G401.6 (cell line): ENCODE data around the gene AGBL5.

Experiments used
- FAIRE-seq: peaks from 2 replicates; lab custom pipeline; 2012; peaks lifted over from hg19 to GRCh38; lab: Jason Lieb, UNC

The AGBL5 gene

GRCh38 chr2:27023740-27024139, 27.7 kb upstream of the AGBL5 start:
- no peak for FAIRE-seq

- no peak for FAIRE-seq
Observed at GRCh38 chr2:27024188-27024587, 27.3 kb upstream of the AGBL5 start.

GRCh38 chr2:27024812-27025211, 26.7 kb upstream of the AGBL5 start:
- FAIRE-seq, result no peak

- no peak for FAIRE-seq
Observed at GRCh38 chr2:27025281-27025800, 26.1 kb upstream of the AGBL5 start.

DNA sequence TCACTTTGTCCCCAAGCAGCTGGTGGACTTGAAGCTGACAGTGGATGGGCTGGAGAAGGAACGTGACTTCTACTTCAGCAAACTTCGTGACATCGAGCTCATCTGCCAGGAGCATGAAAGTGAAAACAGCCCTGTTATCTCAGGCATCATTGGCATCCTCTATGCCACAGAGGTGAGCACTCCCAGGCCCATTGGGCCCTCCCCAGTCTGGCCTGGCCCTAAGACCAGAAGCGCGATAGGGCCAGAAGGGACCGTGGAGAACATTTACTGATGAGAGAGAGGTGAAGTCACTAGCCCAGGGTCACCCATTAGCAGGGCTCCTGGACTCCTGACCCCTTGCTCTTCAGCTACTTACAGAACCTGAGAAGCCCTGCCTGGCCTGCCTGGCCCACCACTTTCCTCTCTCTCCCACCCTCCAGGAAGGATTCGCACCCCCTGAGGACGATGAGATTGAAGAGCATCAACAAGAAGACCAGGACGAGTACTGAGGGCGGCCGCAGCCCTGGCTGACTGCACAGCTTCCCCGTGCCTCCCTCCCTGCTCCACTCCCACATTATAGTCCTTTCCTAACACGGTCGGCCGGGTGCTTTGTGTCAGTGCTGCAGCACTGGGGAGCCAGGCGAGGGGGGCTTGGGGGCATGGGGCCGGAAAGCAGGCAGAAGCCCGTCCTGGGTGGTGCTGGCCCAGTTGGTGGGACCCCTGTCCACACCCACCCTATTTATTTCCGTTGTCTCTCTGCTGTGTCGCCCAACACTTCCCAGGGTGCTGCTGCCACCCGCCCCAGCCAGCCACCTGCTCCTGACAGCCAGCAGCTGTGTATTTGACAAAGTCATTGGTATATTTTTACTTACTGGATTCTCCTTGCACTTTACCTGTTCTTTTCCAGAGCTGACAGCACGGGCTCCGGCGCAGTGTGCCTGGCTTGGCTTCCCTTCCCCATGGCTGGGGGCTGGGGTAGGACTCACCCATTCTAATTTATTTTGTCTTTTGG, 25.3 kb upstream of the AGBL5 start:
- FAIRE-seq, result no peak

DNA sequence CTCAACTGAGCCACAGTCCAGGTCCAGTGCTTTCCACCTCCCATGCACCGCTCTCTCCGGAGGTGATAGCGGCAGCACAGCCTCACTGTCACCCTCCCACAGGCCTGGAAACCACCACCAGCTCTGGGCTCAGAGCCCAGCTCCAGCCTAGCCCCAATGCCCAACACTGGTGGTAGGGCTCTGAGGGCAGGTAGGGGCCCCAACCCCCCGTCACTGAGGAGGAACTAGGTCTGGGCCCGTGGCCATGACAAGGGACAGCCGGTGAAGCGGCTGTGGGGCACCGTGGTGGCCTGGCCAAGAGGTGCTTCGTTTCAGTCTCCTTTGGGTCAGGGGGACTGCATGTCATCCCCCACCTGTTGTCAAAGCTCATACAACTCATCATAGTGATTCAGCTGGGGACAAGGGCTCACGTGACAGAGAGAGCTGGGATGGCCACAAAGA, 24.2 kb upstream of the AGBL5 start:
- FAIRE-seq, result no peak

GRCh38 chr2:27029051-27029450, 22.4 kb upstream of the AGBL5 start:
- FAIRE-seq, result no peak

GRCh38 chr2:27032495-27033252, 18.8 kb upstream of the AGBL5 start, which contains the start of gene TMEM214:
TSS of gene TMEM214 (plus strand) at chr2:27032965. CDS start at chr2:27033016, 51 bp downstream.
- no peak for FAIRE-seq

DNA sequence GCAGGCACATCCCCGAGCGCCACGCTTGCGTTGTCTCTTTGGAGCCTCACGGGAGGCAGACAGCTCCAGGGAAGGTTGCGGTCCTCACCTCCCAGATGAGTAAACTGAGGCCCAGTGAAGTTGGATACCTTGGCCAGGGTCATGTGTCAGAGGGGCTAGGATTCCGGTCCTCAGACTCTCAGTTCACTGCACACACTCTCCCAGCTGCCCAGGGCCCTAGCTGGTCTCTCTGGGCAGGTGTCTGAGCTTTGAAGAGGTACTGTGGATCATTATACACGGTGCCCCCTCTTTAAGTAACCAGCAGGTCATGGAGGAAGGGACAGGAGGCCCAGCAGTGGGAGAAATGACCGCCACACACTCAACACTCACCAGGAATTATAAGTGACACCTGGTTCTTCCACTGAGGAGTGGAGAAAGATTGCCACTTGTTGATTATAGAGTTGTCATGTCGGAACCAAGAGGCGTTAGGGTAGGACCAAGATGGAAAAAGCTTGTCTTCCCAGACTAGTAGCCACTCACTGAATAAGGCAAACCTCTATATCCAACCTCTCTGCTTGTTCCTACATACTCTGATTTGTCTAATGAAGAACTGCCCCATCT, 18.1 kb upstream of the AGBL5 start:
- no peak for FAIRE-seq

GRCh38 chr2:27038012-27038411, 13.5 kb upstream of the AGBL5 start:
- no peak for FAIRE-seq

GRCh38 chr2:27038631-27039339, 12.7 kb upstream of the AGBL5 start:
- FAIRE-seq, result no peak

DNA sequence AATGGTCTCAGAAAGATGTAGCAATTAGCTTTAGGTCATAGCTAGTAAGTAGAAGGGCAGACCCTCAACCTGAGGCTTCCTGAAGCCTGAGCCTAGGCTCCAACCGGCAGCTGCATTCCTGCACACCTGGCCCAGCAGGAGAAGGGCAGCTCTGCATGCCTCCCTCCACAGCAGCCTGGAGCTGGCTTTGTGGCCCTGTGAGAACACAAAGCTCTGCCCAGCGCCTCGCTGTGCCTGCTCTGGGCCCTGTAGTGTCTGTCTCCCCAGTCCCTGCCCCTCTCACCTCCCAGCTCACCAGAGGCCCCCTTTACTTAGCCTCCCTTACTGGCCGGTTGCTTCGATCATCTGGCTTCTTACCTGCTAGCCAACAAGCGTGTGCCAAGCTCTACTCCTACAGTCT, 12.0 kb upstream of the AGBL5 start:
- FAIRE-seq, result no peak

- FAIRE-seq, result no peak
Observed at GRCh38 chr2:27039871-27040270, 11.6 kb upstream of the AGBL5 start.

DNA sequence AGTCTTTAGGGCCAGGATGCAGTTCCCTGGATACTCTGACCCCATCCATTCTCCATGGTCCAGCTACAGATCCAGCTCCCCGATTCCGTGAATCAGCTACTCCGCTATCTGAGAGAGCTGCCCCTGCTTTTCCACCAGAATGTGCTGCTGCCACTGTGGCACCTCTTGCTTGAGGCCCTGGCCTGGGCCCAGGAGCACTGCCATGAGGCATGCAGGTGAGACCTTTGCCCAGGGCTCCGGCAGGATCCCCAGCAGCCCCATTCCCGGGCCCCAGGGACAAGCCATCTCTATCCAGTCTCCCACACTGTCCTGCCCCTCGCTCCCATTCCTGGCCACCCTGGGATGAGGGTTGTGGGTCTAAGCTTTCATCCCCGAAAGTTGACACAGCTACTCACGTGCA, 11.2 kb upstream of the AGBL5 start:
- no peak for FAIRE-seq

DNA sequence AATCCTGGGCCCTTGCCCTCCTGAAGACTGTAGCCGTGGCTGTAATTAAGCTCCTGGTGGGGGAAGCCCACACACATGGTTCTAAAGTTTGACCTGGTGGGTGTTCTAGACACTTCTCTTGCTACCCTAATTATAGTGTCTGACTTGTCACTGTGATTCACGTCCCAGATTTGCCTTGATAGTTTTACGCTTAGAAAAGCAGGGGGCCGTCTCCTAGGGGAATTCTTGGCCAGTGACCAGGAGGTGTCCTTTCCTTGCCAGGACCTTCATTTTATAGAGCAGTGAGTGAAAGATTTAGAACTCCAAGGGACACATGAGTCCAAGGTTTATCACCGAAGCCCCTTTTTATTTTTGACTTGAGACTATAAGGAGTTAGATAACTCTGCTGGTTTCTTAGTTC, 9.7 kb upstream of the AGBL5 start:
- FAIRE-seq, result no peak

- FAIRE-seq, result no peak
Observed at GRCh38 chr2:27042159-27042661, 9.3 kb upstream of the AGBL5 start.

DNA sequence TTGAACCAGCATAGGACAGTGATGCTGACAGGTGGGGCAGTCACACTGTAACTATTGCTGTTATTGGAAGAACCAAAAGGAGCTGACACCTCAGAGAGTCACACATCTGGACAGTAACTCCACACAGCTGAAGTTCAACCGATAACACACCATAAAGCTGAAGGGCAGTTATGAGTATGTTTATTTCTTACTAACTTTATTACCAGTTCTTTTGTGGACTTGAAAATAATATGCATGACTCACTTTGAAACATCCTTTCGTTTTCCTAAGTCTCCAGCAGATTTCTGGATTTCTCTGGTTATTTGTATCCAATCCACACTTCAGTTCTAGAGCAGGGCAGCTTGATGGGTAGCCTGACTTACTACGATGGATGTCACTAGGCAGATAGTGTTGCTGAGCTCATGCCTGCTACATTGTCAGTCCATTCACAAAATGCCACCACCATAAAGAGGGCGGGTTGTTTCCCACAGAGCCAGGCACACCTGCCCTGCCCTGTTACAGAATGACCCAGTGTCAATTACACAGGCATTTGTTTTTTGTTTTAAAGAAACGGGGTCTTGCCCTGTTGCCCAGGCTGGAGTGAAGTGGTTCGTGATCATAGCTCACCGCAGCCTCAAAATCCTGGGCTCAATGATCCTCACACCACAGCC, 8.4 kb upstream of the AGBL5 start:
- FAIRE-seq, result no peak

DNA sequence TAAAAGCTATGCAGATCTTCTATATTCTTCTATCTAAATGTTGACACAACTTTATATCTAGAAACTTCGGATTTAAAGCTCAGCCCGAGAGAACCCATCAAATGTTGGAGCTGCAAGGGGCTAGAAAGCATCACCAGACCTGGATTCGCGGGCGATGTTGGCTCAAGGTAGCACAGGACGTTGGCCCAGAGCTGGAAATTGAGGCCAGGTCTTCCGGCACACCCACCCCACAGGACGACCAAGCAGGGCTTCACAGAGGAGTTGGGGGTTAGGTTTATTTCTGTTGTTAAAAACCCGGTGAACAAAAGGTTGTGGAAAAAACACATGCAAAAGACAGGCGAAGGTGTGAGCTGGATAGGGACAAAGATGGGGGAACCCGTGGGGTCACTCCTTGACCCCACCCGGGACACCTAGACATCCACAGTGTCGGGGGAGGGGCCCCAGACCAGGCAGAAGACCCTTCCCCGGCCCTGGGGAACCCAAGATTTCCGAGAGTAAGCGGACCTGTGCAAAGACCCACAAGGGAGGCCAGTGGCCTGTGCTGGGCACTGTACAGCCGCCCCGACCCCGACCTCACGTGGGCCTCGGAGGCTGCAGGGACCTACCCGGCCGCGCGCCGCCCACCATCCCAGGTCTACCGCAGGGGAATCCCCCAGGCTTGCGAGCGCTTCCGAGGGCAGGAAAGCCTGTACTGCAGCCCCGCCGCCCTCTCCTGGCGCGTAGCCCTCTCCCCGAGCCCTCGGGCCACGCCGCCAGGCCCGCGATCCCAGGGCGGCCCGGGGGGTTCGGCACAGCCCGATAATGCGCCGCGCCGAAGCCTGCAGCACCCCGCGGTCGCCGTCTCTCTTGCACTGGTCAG, 1.8 kb upstream of the AGBL5 start:
- FAIRE-seq, result no peak

GRCh38 chr2:27050281-27050995, 1.0 kb upstream of the AGBL5 start:
- FAIRE-seq, result no peak
